Natural killer cell treated with Interleukin-12 subunit alpha and Interleukin-12 subunit beta and Interleukin-15 and Interleukin-18, amount 100 ng/mL, for 72 hours (primary cell): ENCODE results near the gene FBXW4. TPM values are rescaled to one million over a fixed set of nuclear protein-coding genes. Genes with fewer than 3 reads are reported as not detected.
A peak's percentile ranks its signal among the peaks of the same experiment; 100 is the strongest.

ENCODE experiments used
- ATAC-seq, 2 donors: fragments of 150-1000 bp; cut with Tn5 transposase in 1 of 2; sonication (Bioruptor Pico), chemical (Tn5 transposase) in 1 of 2; 2 replicates each; pipeline ENCODE4 v1.10.0; 2021
- DNase-seq: peaks from one replicate; pipeline ENCODE4 v3.0.0; 2022; ENCODE audit warnings: low spot score
- H3K27ac Mint-ChIP-seq, 2 donors: 1 replicate in 1 of 2; 2 replicates in 1 of 2; pipeline ENCODE4 v1.8.0; 2022; ENCODE audit warnings: mixed read lengths in 2 of 2, mild to moderate bottlenecking in 1 of 2, moderate library complexity in 1 of 2
- H3K27me3 Mint-ChIP-seq, 2 donors: 1 replicate in 1 of 2; 2 replicates in 1 of 2; pipeline ENCODE4 v1.8.0; 2022; ENCODE audit warnings: mixed read lengths in 2 of 2
- H3K36me3 Mint-ChIP-seq: one replicate; pipeline ENCODE4 v1.8.0; 2022; ENCODE audit warnings: mixed read lengths
- H3K4me1 Mint-ChIP-seq, 2 donors: 1 replicate in 1 of 2; 2 replicates in 1 of 2; pipeline ENCODE4 v1.8.0; 2022; ENCODE audit warnings: low read depth in 2 of 2, mixed read lengths in 2 of 2, mild to moderate bottlenecking in 1 of 2
- H3K4me3 Mint-ChIP-seq: one replicate; pipeline ENCODE4 v1.8.0; 2022; ENCODE audit warnings: mixed read lengths
- H3K9me3 Mint-ChIP-seq: 2 replicates; pipeline ENCODE4 v1.8.0; 2022; ENCODE audit warnings: mixed read lengths
- total RNA-seq, 2 donors: library from RNA; stranded (reverse); gene quantifications; one replicate each; pipeline ENCODE4 v1.2.3, GENCODE V29; 2022

The FBXW4 gene
- total RNA-seq = 10 to 100 TPM; 45.5 to 52.3 TPM

- DNase-seq (peak; percentile 77), ATAC-seq (peak; percentile 86 to 90)
- peak within 1 kb of the TSS; percentile 89 for H3K4me3 Mint-ChIP-seq
- H3K36me3 Mint-ChIP-seq = no peaks in the 10 kb centered on the region
- H3K4me1 Mint-ChIP-seq = peaks cover 24 to 35% of the 10 kb centered on the region in 2 donors
- H3K27me3 Mint-ChIP-seq = no peaks in the 10 kb centered on the region
- H3K27ac Mint-ChIP-seq = peak within 1 kb of the TSS; percentile 90 to 97
- no peaks in the 10 kb centered on the region for H3K9me3 Mint-ChIP-seq
These were observed at the start of gene FBXW4 for GRCh38 chr10:101694674-101695403. FBXW4 (minus strand) TSS chr10:101695170; CDS start chr10:101695105, 65 bp downstream.

GRCh38 chr10:101744267-101744666 lies 49.3 kb upstream of the FBXW4 start:
- DNase-seq (no peak), ATAC-seq (no peak)
- Mint-ChIP-seq H3K9me3 (no peaks in the 10 kb centered on the region), H3K4me1 (no peaks in the 10 kb centered on the region), H3K36me3 (no peaks in the 10 kb centered on the region), H3K27ac (no peak overlapping the region), H3K27me3 (peaks cover 21 to 23% of the 10 kb centered on the region in 2 donors), H3K4me3 (no peak overlapping the region)

- no peaks in the 10 kb centered on the region for H3K9me3 Mint-ChIP-seq
- peaks cover 21 to 22% of the 10 kb centered on the region in 2 donors for H3K27me3 Mint-ChIP-seq
- no peaks in the 10 kb centered on the region for H3K36me3 Mint-ChIP-seq
- no peak for ATAC-seq
- H3K27ac Mint-ChIP-seq = no peak overlapping the region
- no peak overlapping the region for H3K4me3 Mint-ChIP-seq
- H3K4me1 Mint-ChIP-seq = no peaks in the 10 kb centered on the region
- DNase-seq = no peak
These were observed 47.0 kb upstream of the FBXW4 start for GRCh38 chr10:101741938-101742337.

GRCh38 chr10:101736666-101737065 lies 41.7 kb upstream of the FBXW4 start:
- ATAC-seq = no peak
- Mint-ChIP-seq H3K27ac (no peak overlapping the region), H3K4me3 (no peak overlapping the region), H3K4me1 (no peaks in the 10 kb centered on the region), H3K36me3 (no peaks in the 10 kb centered on the region), H3K27me3 (peaks cover 24 to 29% of the 10 kb centered on the region in 2 donors), H3K9me3 (no peaks in the 10 kb centered on the region)
- no peak for DNase-seq

GRCh38 chr10:101732096-101732495 lies 37.1 kb upstream of the FBXW4 start:
- H3K4me1 Mint-ChIP-seq = no peaks in the 10 kb centered on the region
- H3K4me3 Mint-ChIP-seq = no peak overlapping the region
- no peak for DNase-seq
- no peaks in the 10 kb centered on the region for H3K36me3 Mint-ChIP-seq
- H3K27ac Mint-ChIP-seq = no peak overlapping the region
- no peak for ATAC-seq
- H3K27me3 Mint-ChIP-seq = peaks cover 24 to 30% of the 10 kb centered on the region in 2 donors
- no peaks in the 10 kb centered on the region for H3K9me3 Mint-ChIP-seq

GRCh38 chr10:101726115-101726387 lies 31.1 kb upstream of the FBXW4 start:
- H3K4me3 Mint-ChIP-seq = no peak overlapping the region
- H3K27me3 Mint-ChIP-seq = peaks cover 15 to 17% of the 10 kb centered on the region in 2 donors
- no peaks in the 10 kb centered on the region for H3K9me3 Mint-ChIP-seq
- no peak overlapping the region for H3K27ac Mint-ChIP-seq
- no peaks in the 10 kb centered on the region for H3K36me3 Mint-ChIP-seq
- H3K4me1 Mint-ChIP-seq = no peaks in the 10 kb centered on the region
- DNase-seq = no peak
- no peak for ATAC-seq

- Mint-ChIP-seq H3K27ac (no peak overlapping the region), H3K27me3 (peaks cover 17 to 19% of the 10 kb centered on the region in 2 donors), H3K4me3 (no peak overlapping the region), H3K9me3 (no peaks in the 10 kb centered on the region), H3K36me3 (no peaks in the 10 kb centered on the region), H3K4me1 (no peaks in the 10 kb centered on the region)
- no peak for DNase-seq
- ATAC-seq = no peak
These were observed 30.5 kb upstream of the FBXW4 start for GRCh38 chr10:101725296-101726114.

- ATAC-seq (no peak), DNase-seq (no peak)
- H3K4me1 Mint-ChIP-seq = no peaks in the 10 kb centered on the region
- H3K27ac Mint-ChIP-seq = no peak overlapping the region
- H3K36me3 Mint-ChIP-seq = no peaks in the 10 kb centered on the region
- peaks cover 15 to 30% of the 10 kb centered on the region in 2 donors for H3K27me3 Mint-ChIP-seq
- H3K9me3 Mint-ChIP-seq = no peaks in the 10 kb centered on the region
- no peak overlapping the region for H3K4me3 Mint-ChIP-seq
These were observed 29.5 kb upstream of the FBXW4 start for GRCh38 chr10:101724446-101724845.

GRCh38 chr10:101723176-101723575 lies 28.2 kb upstream of the FBXW4 start:
- Mint-ChIP-seq H3K9me3 (no peaks in the 10 kb centered on the region), H3K4me3 (no peak overlapping the region), H3K27ac (no peak overlapping the region), H3K4me1 (no peaks in the 10 kb centered on the region), H3K27me3 (peaks cover 13 to 32% of the 10 kb centered on the region in 2 donors), H3K36me3 (no peaks in the 10 kb centered on the region)
- DNase-seq (no peak), ATAC-seq (no peak)

GRCh38 chr10:101721806-101722205 lies 26.8 kb upstream of the FBXW4 start:
- no peaks in the 10 kb centered on the region for H3K9me3 Mint-ChIP-seq

GRCh38 chr10:101720606-101721230 lies 25.7 kb upstream of the FBXW4 start:
- no peaks in the 10 kb centered on the region for H3K36me3 Mint-ChIP-seq
- H3K9me3 Mint-ChIP-seq = no peaks in the 10 kb centered on the region
- H3K4me3 Mint-ChIP-seq = no peak overlapping the region
- DNase-seq (no peak), ATAC-seq (no peak)
- no peaks in the 10 kb centered on the region for H3K4me1 Mint-ChIP-seq
- H3K27ac Mint-ChIP-seq = no peak overlapping the region
- peaks cover 9 to 17% of the 10 kb centered on the region in 2 donors for H3K27me3 Mint-ChIP-seq

More at GRCh38 chr10:101721806-101722205, 26.8 kb upstream of the FBXW4 start:
- peaks cover 9 to 23% of the 10 kb centered on the region in 2 donors for H3K27me3 Mint-ChIP-seq
- H3K36me3 Mint-ChIP-seq = no peaks in the 10 kb centered on the region
- no peaks in the 10 kb centered on the region for H3K4me1 Mint-ChIP-seq
- H3K27ac Mint-ChIP-seq = no peak overlapping the region
- ATAC-seq (no peak), DNase-seq (no peak)
- no peak overlapping the region for H3K4me3 Mint-ChIP-seq

GRCh38 chr10:101718690-101719275 lies 23.8 kb upstream of the FBXW4 start:
- H3K36me3 Mint-ChIP-seq = no peaks in the 10 kb centered on the region
- H3K9me3 Mint-ChIP-seq = no peaks in the 10 kb centered on the region
- no peak for ATAC-seq
- H3K27me3 Mint-ChIP-seq = peaks cover 9 to 17% of the 10 kb centered on the region in 2 donors
- DNase-seq = no peak
- no peak overlapping the region for H3K27ac Mint-ChIP-seq
- H3K4me3 Mint-ChIP-seq = no peak overlapping the region
- no peaks in the 10 kb centered on the region for H3K4me1 Mint-ChIP-seq

GRCh38 chr10:101716891-101717659 lies 22.1 kb upstream of the FBXW4 start:
- DNase-seq (no peak), ATAC-seq (no peak)
- Mint-ChIP-seq H3K27ac (no peak overlapping the region), H3K27me3 (peaks cover 6 to 17% of the 10 kb centered on the region in 2 donors), H3K9me3 (no peaks in the 10 kb centered on the region), H3K36me3 (no peaks in the 10 kb centered on the region), H3K4me1 (no peaks in the 10 kb centered on the region), H3K4me3 (no peak overlapping the region)
